KMS-11 (cell line): ENCODE results near the gene PLA2G4A.

ENCODE experiments used
- H2AFZ ChIP-seq: fragments of 200-600 bp; sonication (generic); 2 replicates; pipeline ENCODE4 v1.6.1; 2016; ENCODE audit warnings: antibody characterized with exemption, mixed run types, low read depth
- H3K27ac ChIP-seq: fragments of 200-600 bp; sonication (generic); 2 replicates; pipeline ENCODE4 v1.6.1; 2016; ENCODE audit warnings: mild to moderate bottlenecking, mixed run types
- H3K27me3 ChIP-seq: fragments of 200-600 bp; sonication (generic); 2 replicates; pipeline ENCODE4 v1.6.1; 2017; ENCODE audit warnings: mild to moderate bottlenecking, low read depth, mixed run types, moderate library complexity; ENCODE audit not compliant: insufficient read depth
- H3K36me3 ChIP-seq: fragments of 200-600 bp; sonication (generic); 2 replicates; pipeline ENCODE4 v1.6.1; 2017; ENCODE audit warnings: mild to moderate bottlenecking, mixed run types; ENCODE audit not compliant: insufficient read depth
- H3K4me1 ChIP-seq: fragments of 200-600 bp; sonication (generic); 2 replicates; pipeline ENCODE4 v1.6.1; 2016; ENCODE audit warnings: mild to moderate bottlenecking, low read depth, mixed run types; ENCODE audit not compliant: poor library complexity, severe bottlenecking
- H3K4me2 ChIP-seq: fragments of 200-600 bp; sonication (generic); 2 replicates; pipeline ENCODE4 v1.7.0; 2016; ENCODE audit warnings: mild to moderate bottlenecking, mixed run types
- H3K4me3 ChIP-seq: fragments of 200-600 bp; sonication (generic); IDR thresholded peaks from 2 replicates; pipeline ENCODE4 v1.6.1; 2017; ENCODE audit warnings: low read depth, low read length, mixed read lengths; ENCODE audit not compliant: insufficient read depth
- H3K79me2 ChIP-seq: fragments of 200-600 bp; sonication (generic); 2 replicates; pipeline ENCODE4 v1.6.1; 2016; ENCODE audit warnings: low read depth, mixed run types; ENCODE audit not compliant: insufficient read depth
- H3K9ac ChIP-seq: fragments of 200-600 bp; sonication (generic); 2 replicates; pipeline ENCODE4 v1.6.1; 2016; ENCODE audit warnings: mild to moderate bottlenecking, mixed run types
- H4K20me1 ChIP-seq: fragments of 200-600 bp; sonication (generic); 2 replicates; pipeline ENCODE4 v1.6.1; 2016; ENCODE audit warnings: mild to moderate bottlenecking, mixed run types; ENCODE audit not compliant: insufficient read depth
- CTCF ChIP-seq: fragments of 200-600 bp; sonication (generic); conservative IDR thresholded peaks from 2 replicates; pipeline ENCODE4 v1.6.1; 2017; ENCODE audit warnings: low read depth, mild to moderate bottlenecking, antibody characterized with exemption, low read length, moderate library complexity, mixed read lengths

Gene PLA2G4A

GRCh38 chr1:186858923-186859322, 30.2 kb downstream of the PLA2G4A start:
- no peaks in the 10 kb centered on the region for H3K79me2 ChIP-seq
- TF ChIP-seq CTCF: no peak
- H3K27ac ChIP-seq: no peak overlapping the region
- H3K9ac ChIP-seq: no peak overlapping the region
- H3K4me3 ChIP-seq: no peak overlapping the region
- H3K4me1 ChIP-seq: peaks cover 28% of the 10 kb centered on the region
- no peaks in the 10 kb centered on the region for H4K20me1 ChIP-seq
- H3K4me2 ChIP-seq: no peak overlapping the region
- no peaks in the 10 kb centered on the region for H3K27me3 ChIP-seq
- H3K36me3 ChIP-seq: no peaks in the 10 kb centered on the region
- no peak overlapping the region for H2AFZ ChIP-seq

- Histone ChIP-seq H3K4me1 (peaks cover 38% of the 10 kb centered on the region), H3K27me3 (no peaks in the 10 kb centered on the region), H3K36me3 (no peaks in the 10 kb centered on the region), H4K20me1 (no peaks in the 10 kb centered on the region), H3K9ac (no peak overlapping the region), H2AFZ (no peak overlapping the region), H3K4me3 (no peak overlapping the region), H3K27ac (no peak overlapping the region), H3K4me2 (no peak overlapping the region), H3K79me2 (no peaks in the 10 kb centered on the region)
- no peak for TF ChIP-seq CTCF
Measured at GRCh38 chr1:186859995-186860394, 31.2 kb downstream of the PLA2G4A start.

- no peak for TF ChIP-seq CTCF
- H3K4me1 ChIP-seq: peaks cover 53% of the 10 kb centered on the region
- no peak overlapping the region for H2AFZ ChIP-seq
- no peaks in the 10 kb centered on the region for H3K36me3 ChIP-seq
- H3K27ac ChIP-seq: no peak overlapping the region; the same call in 1 of the 2 replicates
- no peak overlapping the region for H3K4me3 ChIP-seq
- H3K9ac ChIP-seq: no peak overlapping the region
- peak overlapping the region; percentile 15; the same call in 1 of the 2 replicates for H3K4me2 ChIP-seq
- no peaks in the 10 kb centered on the region for H4K20me1 ChIP-seq
- H3K79me2 ChIP-seq: no peaks in the 10 kb centered on the region
- H3K27me3 ChIP-seq: no peaks in the 10 kb centered on the region
Measured at GRCh38 chr1:186864296-186864695, 35.5 kb downstream of the PLA2G4A start.

GRCh38 chr1:186865253-186865652, 36.5 kb downstream of the PLA2G4A start:
- H3K9ac ChIP-seq: no peak overlapping the region
- H3K27me3 ChIP-seq: no peaks in the 10 kb centered on the region
- H3K79me2 ChIP-seq: no peaks in the 10 kb centered on the region
- peak overlapping the region; percentile 33 for H3K4me3 ChIP-seq
- no peak overlapping the region for H2AFZ ChIP-seq
- peak overlapping the region; percentile 34; the same call in 1 of the 2 replicates for H3K27ac ChIP-seq
- no peak for TF ChIP-seq CTCF
- H3K4me2 ChIP-seq: peak overlapping the region; percentile 50
- H4K20me1 ChIP-seq: no peaks in the 10 kb centered on the region
- H3K4me1 ChIP-seq: peaks cover 51% of the 10 kb centered on the region
- no peaks in the 10 kb centered on the region for H3K36me3 ChIP-seq
